Astrocyte of the cerebellum (primary cell): ENCODE results near the gene CHAF1A.

ENCODE experiments used
- DNase-seq: peaks from one replicate; pipeline ENCODE4 v3.0.0-alpha.2; 2011; ENCODE audit warnings: low read depth
- H3K4me3 ChIP-seq: 2 replicates; pipeline ENCODE4 v1.5.1; 2011; ENCODE audit warnings: mild to moderate bottlenecking, low read depth, low read length, moderate library complexity
- CTCF ChIP-seq: IDR thresholded peaks from 2 replicates; pipeline ENCODE4 v1.5.1; 2012; ENCODE audit warnings: low read length, low read depth, moderate library complexity, mild to moderate bottlenecking; ENCODE audit errors: missing control alignments
- in situ Hi-C: cut with HindIII; loops from 2 replicates; pipeline ENCODE4 v1.10.0; 2017; ENCODE audit warnings: low sequenced_read_pairs

Gene CHAF1A

GRCh38 chr19:4491446-4491845 is 89.0 kb downstream of the CHAF1A start:
- no peak for DNase-seq
- no peak for TF ChIP-seq CTCF
- in situ Hi-C loops = no loop called here
- no peak overlapping the region for H3K4me3 ChIP-seq

- no peak overlapping the region for H3K4me3 ChIP-seq
- in situ Hi-C loops = no loop called here
- TF ChIP-seq CTCF = no peak
Observed at GRCh38 chr19:4492337-4493103, 90.1 kb downstream of the CHAF1A start.

More at GRCh38 chr19:4492337-4493103, 90.1 kb downstream of the CHAF1A start:
- DNase-seq = no peak
